ENCODE data around the gene POLR2A. TPM values are rescaled to one million over a fixed set of nuclear protein-coding genes. Genes with fewer than 3 reads are reported as not detected.

The POLR2A gene
- total RNA-seq, 4 donors from 2014 or later = 93.9 to 120 (median 110) TPM

DNA sequence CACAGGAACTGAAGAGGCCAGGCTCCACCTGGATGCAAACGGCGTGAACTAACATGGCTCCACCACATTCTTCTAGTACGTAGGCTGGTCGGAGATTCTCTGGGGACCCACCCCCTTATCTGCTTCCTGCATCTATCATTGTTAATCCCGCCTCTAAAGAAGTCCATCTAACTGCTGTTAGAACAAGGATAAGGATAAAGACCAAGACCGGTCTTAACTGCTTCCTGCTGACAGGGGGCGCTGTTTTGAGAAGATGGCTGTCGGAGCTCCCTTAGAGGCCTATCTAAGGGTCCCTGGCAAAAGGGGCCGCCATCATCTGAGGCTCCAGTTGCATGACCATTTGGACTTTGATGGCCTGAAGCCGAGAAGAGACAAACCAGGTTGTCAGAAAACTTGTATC is 38.9 kb downstream of the POLR2A start:
- no peak for TF ChIP-seq POLR2A (IDR thresholded peaks at IDR 0.05)
- TF ChIP-seq CTCF (IDR thresholded peaks at IDR 0.05) = no peak
- 50 to 51% methylated on average over 10 of the region's 10 CpGs for WGBS, 2 donors
- no peak overlapping the region for H3K4me3 ChIP-seq (ENCODE audit: low read depth, poor library complexity, severe bottlenecking)
- intact Hi-C loops (cut with DNase I; ENCODE audit: low total_unique reads) = no loop called here
- DNase-seq (ENCODE audit: low spot score in 2 of 2) = no peak

DNA sequence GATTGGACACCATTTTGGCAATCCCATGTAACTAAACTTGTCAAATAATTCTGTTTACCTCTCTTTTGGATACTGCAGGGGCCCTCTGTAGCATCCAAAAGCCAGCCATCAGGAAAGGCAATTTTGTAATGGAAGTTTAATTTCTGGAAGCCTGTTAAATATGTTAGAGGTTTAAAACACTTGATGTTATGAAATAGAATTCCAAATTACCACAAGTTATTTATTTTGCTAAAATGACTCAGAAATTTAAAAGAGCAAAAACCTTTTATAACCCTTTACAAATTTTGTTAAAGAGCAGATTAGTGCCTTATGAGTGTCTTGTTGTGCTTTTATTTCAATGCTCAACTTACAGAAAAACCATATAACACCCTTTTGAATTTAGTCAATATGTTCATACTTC is 44.7 kb downstream of the POLR2A start:
- DNase-seq (ENCODE audit: low spot score in 2 of 2) = no peak
- no peak overlapping the region for H3K4me3 ChIP-seq (ENCODE audit: low read depth, poor library complexity, severe bottlenecking)
- TF ChIP-seq POLR2A (IDR thresholded peaks at IDR 0.05) = no peak
- no peak for TF ChIP-seq CTCF (IDR thresholded peaks at IDR 0.05)
- intact Hi-C loops (cut with DNase I; ENCODE audit: low total_unique reads) = no loop called here

- DNase-seq (ENCODE audit: low spot score in 2 of 2) = no peak
- TF ChIP-seq CTCF (IDR thresholded peaks at IDR 0.05) = no peak
- no peak for TF ChIP-seq POLR2A (IDR thresholded peaks at IDR 0.05)
Measured at GRCh38 chr17:7530023-7530900, 46.1 kb downstream of the POLR2A start.

GRCh38 chr17:7538050-7538449 is 53.9 kb downstream of the POLR2A start:
- DNase-seq (ENCODE audit: low spot score in 2 of 2) = no peak
- WGBS, 2 donors = 61 to 83% methylated on average over 3 of the region's 3 CpGs
- TF ChIP-seq CTCF (IDR thresholded peaks at IDR 0.05) (no peak), POLR2A (IDR thresholded peaks at IDR 0.05) (no peak)
- H3K4me3 ChIP-seq (ENCODE audit: low read depth, poor library complexity, severe bottlenecking) = no peak overlapping the region
- intact Hi-C loops (cut with DNase I; ENCODE audit: low total_unique reads) = no loop called here

More at GRCh38 chr17:7530023-7530900, 46.1 kb downstream of the POLR2A start:
- 86% methylated on average over 6 of the region's 6 CpGs for WGBS, 2 donors
- H3K4me3 ChIP-seq (ENCODE audit: low read depth, poor library complexity, severe bottlenecking) = no peak overlapping the region
- intact Hi-C loops (cut with DNase I; ENCODE audit: low total_unique reads) = no loop called here

- H3K4me3 ChIP-seq (ENCODE audit: low read depth, poor library complexity, severe bottlenecking) = no peak overlapping the region
- TF ChIP-seq CTCF (IDR thresholded peaks at IDR 0.05) = no peak
- no peak for TF ChIP-seq POLR2A (IDR thresholded peaks at IDR 0.05)
- intact Hi-C loops (cut with DNase I; ENCODE audit: low total_unique reads) = no loop called here
- whole genome bisulfite sequencing, 2 donors = 77 to 81% methylated on average over 11 of the region's 11 CpGs
- DNase-seq (ENCODE audit: low spot score in 2 of 2) = no peak
Measured at GRCh38 chr17:7538891-7539545, 54.9 kb downstream of the POLR2A start.
